B cell (primary cell): ENCODE results near the gene FILIP1. TPM values are rescaled to one million over a fixed set of nuclear protein-coding genes. Genes with fewer than 3 reads are reported as not detected.

Experiments used
- ATAC-seq: fragments of 200-7000 bp; cut with Tn5 transposase; one replicate; pipeline ENCODE4 v1.10.0; 2021; ENCODE audit warnings: low read depth, mild to moderate bottlenecking, moderate number of reproducible peaks, moderate library complexity
- CTCF ChIA-PET: fragments of 350-600 bp; sonication (Branson Sonifier 250); formaldehyde crosslinking; loops from one replicate; lab custom pipeline; 2021; ENCODE audit warnings: antibody characterized with exemption, inconsistent platforms; lab: Charles Lee
- POLR2A ChIA-PET: fragments of 350-600 bp; sonication (Branson Sonifier 250); formaldehyde crosslinking; loops from one replicate; lab custom pipeline; 2021; ENCODE audit warnings: antibody characterized with exemption; lab: Charles Lee
- DNase-seq: peaks from one replicate; pipeline ENCODE4 v3.0.0; 2013
- H2AFZ ChIP-seq: 2 replicates; pipeline ENCODE4 v1.6.1; 2012; ENCODE audit warnings: mild to moderate bottlenecking, low read depth, low read length; ENCODE audit not compliant: insufficient read depth, poor library complexity, severe bottlenecking
- H3K27ac ChIP-seq, 2 donors: 1 replicate in 1 of 2; 2 replicates in 1 of 2; pipeline ENCODE4 v1.5.1; 2012 to 2013; ENCODE audit warnings: low read length in 2 of 2, mild to moderate bottlenecking in 2 of 2, moderate library complexity in 1 of 2
- H3K27me3 ChIP-seq, 4 experiments: fragments of 200-600 bp in 1 of 4; sonication (generic) in 1 of 4; replicated peaks in 1 of 4; 1 replicate in 2 of 4; 2 replicates in 2 of 4; pipeline versions ENCODE4 v1.6.1 to v1.7.0; 2013 to 2016; ENCODE audit warnings: low read length in 3 of 4, mild to moderate bottlenecking in 2 of 4, mixed read lengths in 1 of 4, moderate library complexity in 1 of 4; ENCODE audit not compliant: insufficient read depth in 4 of 4, control insufficient read depth in 3 of 4; ENCODE audit errors: control extremely low read depth in 1 of 4
- H3K36me3 ChIP-seq, 2 experiments: replicated peaks in 1 of 2; 1 replicate in 1 of 2; 2 replicates in 1 of 2; pipeline versions ENCODE4 v1.6.1 to v1.7.1; 2013; ENCODE audit warnings: low read length in 1 of 2; ENCODE audit not compliant: insufficient read depth in 2 of 2, control insufficient read depth in 1 of 2; ENCODE audit errors: control extremely low read depth in 1 of 2, extremely low read depth in 1 of 2
- H3K4me1 ChIP-seq, 2 donors: fragments of 200-600 bp in 1 of 2; sonication (generic) in 1 of 2; 1 replicate in 1 of 2; 2 replicates in 1 of 2; pipeline versions ENCODE4 v1.5.1 to v1.6.1; 2013 to 2017; ENCODE audit warnings: low read length in 2 of 2; ENCODE audit not compliant: control insufficient read depth in 2 of 2, insufficient read depth in 2 of 2
- H3K4me2 ChIP-seq: replicated peaks from 2 replicates; pipeline ENCODE3; 2012; ENCODE audit warnings: mild to moderate bottlenecking, low read depth, low read length; ENCODE audit not compliant: poor library complexity, severe bottlenecking
- H3K4me3 ChIP-seq, 5 experiments: fragments of 200-600 bp in 1 of 5; sonication (generic) in 1 of 5; 1 replicate in 3 of 5; 2 replicates in 2 of 5; pipeline versions ENCODE4 v1.5.1 to v1.7.0; 2011 to 2016; ENCODE audit warnings: low read length in 4 of 5, mild to moderate bottlenecking in 4 of 5, low read depth in 2 of 5, control low read depth in 1 of 5, moderate library complexity in 1 of 5; ENCODE audit not compliant: insufficient read depth in 1 of 5; ENCODE audit errors: control extremely low read depth in 1 of 5, extremely low read depth in 1 of 5
- H3K79me2 ChIP-seq: fragments of 200-600 bp; sonication (generic); one replicate; pipeline ENCODE4 v1.6.0; 2016; ENCODE audit warnings: low read length; ENCODE audit not compliant: control insufficient read depth, insufficient read depth
- H3K9ac ChIP-seq: fragments of 200-600 bp; sonication (generic); 2 replicates; pipeline ENCODE4 v1.6.1; 2017; ENCODE audit warnings: mild to moderate bottlenecking, low read length, moderate library complexity
- H3K9me3 ChIP-seq, 3 donors: one replicate each; pipeline versions ENCODE4 v1.6.1 to v1.7.1; 2013; ENCODE audit warnings: low read length in 2 of 3; ENCODE audit not compliant: control insufficient read depth in 2 of 3, insufficient read depth in 1 of 3; ENCODE audit errors: control extremely low read depth in 1 of 3
- H4K20me1 ChIP-seq: 2 replicates; pipeline ENCODE4 v1.6.0; 2012; ENCODE audit warnings: mild to moderate bottlenecking, low read length; ENCODE audit not compliant: insufficient read depth, control insufficient read depth, poor library complexity, severe bottlenecking
- H3K27ac Mint-ChIP-seq: one replicate; pipeline ENCODE4 v1.8.0; 2021; ENCODE audit warnings: mixed read lengths
- H3K27me3 Mint-ChIP-seq: one replicate; pipeline ENCODE4 v1.8.0; 2021; ENCODE audit warnings: mixed read lengths
- H3K4me1 Mint-ChIP-seq: one replicate; pipeline ENCODE4 v1.8.0; 2021; ENCODE audit warnings: mixed read lengths
- H3K4me3 Mint-ChIP-seq: one replicate; pipeline ENCODE4 v1.8.0; 2021; ENCODE audit warnings: mixed read lengths
- H3K9me3 Mint-ChIP-seq: one replicate; pipeline ENCODE4 v1.8.0; 2022; ENCODE audit warnings: mixed read lengths; ENCODE audit not compliant: insufficient read depth
- EZH2 ChIP-seq: IDR thresholded peaks from 2 replicates; pipeline ENCODE4 v1.6.1; 2012; ENCODE audit warnings: borderline replicate concordance, low read depth, mild to moderate bottlenecking, moderate library complexity, low read length; ENCODE audit not compliant: insufficient read depth, poor library complexity, severe bottlenecking
- WGBS: methylation state at CpG from one replicate; pipeline ENCODE4 v1.1.5; 2013; ENCODE audit warnings: missing lambda C conversion rate; ENCODE audit not compliant: insufficient coverage; 5-methylcytosine and 5-hydroxymethylcytosine counted together
- intact Hi-C: fragments of 100-400 bp; cut with micrococcal nuclease; formaldehyde crosslinking; loops from one replicate; pipeline ENCODE4 v1.10.0; 2022
- polyA plus RNA-seq: library from polyadenylated mRNA; depleted of rRNA; stranded (reverse); fragments of >200 nt; gene quantifications from 2 replicates; pipeline ENCODE4 v1.2.3, GENCODE V29; 2012
- small RNA-seq: library from RNA; depleted of rRNA; stranded (forward); fragments of <200 nt; gene quantifications from one replicate; pipeline ENCODE3, GENCODE V24; 2012; ENCODE audit warnings: low replicate concordance, low read depth; ENCODE audit not compliant: insufficient read length
- total RNA-seq, 2 donors: library from RNA; stranded (reverse); fragments of 120-200 nt in 1 of 2; gene quantifications; 1 replicate in 1 of 2; 2 replicates in 1 of 2; pipeline versions ENCODE4 v1.2.3 to v1.2.4, GENCODE V29; 2013 to 2022
- TF ChIP-seq, protein P1 (sequence below): fragments of 200-600 bp; IDR thresholded peaks from one replicate; pipeline ENCODE4 v1.8.0; 2022; ENCODE audit warnings: antibody characterized with exemption, mild to moderate bottlenecking

Gene FILIP1
- total and polyA plus RNA-seq, 2 donors (not counting 1 experiment from before 2014, with no cell fraction given), result not detected

- POLR2A ChIA-PET, result interaction anchor here (0.5 to 1.6 kb wide), 5 partner anchors 41 to 1663 kb away, joined by 3 to 11 read pairs (median 5); partner anchors contain the start of genes SENP6 and TMEM30A
- ATAC-seq (peak; percentile 98), DNase-seq (peak; percentile 92)
- H3K27me3 Mint-ChIP-seq, result peaks cover 16% of the 10 kb centered on the region
- CTCF ChIA-PET, result interaction anchor here (0.9 to 1.9 kb wide), 6 partner anchors 15 to 41 kb away, joined by 3 to 9 read pairs (median 5); partner anchors contain the start of gene TMEM30A
- H3K4me1 ChIP-seq, result peaks cover 5 to 10% of the 10 kb centered on the region in 2 donors
- H3K4me3 Mint-ChIP-seq, result peak within 1 kb of the TSS; percentile 99
- H3K9ac ChIP-seq, result peak within 1 kb of the TSS; percentile 96
- peaks cover 0 to 14% (median 4%) of the 10 kb centered on the region in 4 experiments for H3K27me3 ChIP-seq
- peaks cover 24% of the 10 kb centered on the region for H3K4me1 Mint-ChIP-seq
- H3K79me2 ChIP-seq, result peaks cover 45% of the 10 kb centered on the region
- peak within 1 kb of the TSS; percentile 92 to 97 for H3K27ac ChIP-seq
- no peaks in the 10 kb centered on the region for H3K9me3 ChIP-seq
- peaks cover 0 to 10% of the 10 kb centered on the region in 2 experiments for H3K36me3 ChIP-seq
- intact Hi-C loops, result loop anchor here (1.0 to 5.0 kb wide), 5 partner anchors 41 to 1722 kb away; partner anchors contain the start of genes EEF1A1, MYO6, SENP6 and TMEM30A
- H3K4me3 ChIP-seq, result peak within 1 kb of the TSS; percentile 85 to 98 (median 90)
- under 1% methylated on average over 28 of the region's 36 CpGs for WGBS
- H3K4me2 ChIP-seq, result peak within 1 kb of the TSS; percentile 81
- peaks cover 7% of the 10 kb centered on the region for H4K20me1 ChIP-seq
- peak within 1 kb of the TSS; percentile 98 for H3K27ac Mint-ChIP-seq
- TF ChIP-seq EZH2, result no peak
- TF ChIP-seq, protein P1, sequence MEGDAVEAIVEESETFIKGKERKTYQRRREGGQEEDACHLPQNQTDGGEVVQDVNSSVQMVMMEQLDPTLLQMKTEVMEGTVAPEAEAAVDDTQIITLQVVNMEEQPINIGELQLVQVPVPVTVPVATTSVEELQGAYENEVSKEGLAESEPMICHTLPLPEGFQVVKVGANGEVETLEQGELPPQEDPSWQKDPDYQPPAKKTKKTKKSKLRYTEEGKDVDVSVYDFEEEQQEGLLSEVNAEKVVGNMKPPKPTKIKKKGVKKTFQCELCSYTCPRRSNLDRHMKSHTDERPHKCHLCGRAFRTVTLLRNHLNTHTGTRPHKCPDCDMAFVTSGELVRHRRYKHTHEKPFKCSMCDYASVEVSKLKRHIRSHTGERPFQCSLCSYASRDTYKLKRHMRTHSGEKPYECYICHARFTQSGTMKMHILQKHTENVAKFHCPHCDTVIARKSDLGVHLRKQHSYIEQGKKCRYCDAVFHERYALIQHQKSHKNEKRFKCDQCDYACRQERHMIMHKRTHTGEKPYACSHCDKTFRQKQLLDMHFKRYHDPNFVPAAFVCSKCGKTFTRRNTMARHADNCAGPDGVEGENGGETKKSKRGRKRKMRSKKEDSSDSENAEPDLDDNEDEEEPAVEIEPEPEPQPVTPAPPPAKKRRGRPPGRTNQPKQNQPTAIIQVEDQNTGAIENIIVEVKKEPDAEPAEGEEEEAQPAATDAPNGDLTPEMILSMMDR, result no peak
- H2AFZ ChIP-seq, result peak within 1 kb of the TSS; percentile 98
- H3K9me3 Mint-ChIP-seq, result no peaks in the 10 kb centered on the region
Observed at GRCh38 chr6:75243333-75244062, 250.1 kb downstream of the FILIP1 start, which contains the start of gene COX7A2. Gene COX7A2, minus strand, starts transcription at chr6:75243801. Its CDS starts 67 bp downstream, at chr6:75243734.

Small RNA genes lying within 50 kb of the gene (small RNA-seq; reads per million reads assigned to genes)
- gene MIR4463 (not detected), gene RF00012 (not detected), gene RNU1-34P (0.76 reads per million)

Other genes with a start within 250 kb of the FILIP1 start
- gene COX7A2, start 250.0 kb downstream of the FILIP1 start, total RNA-seq, result 157 and 160 TPM in 2 replicates
- 83.8 and 142 TPM in 2 replicates for gene COX7A2, start 250.0 kb downstream of the FILIP1 start, polyA plus RNA-seq
- 53.9 and 55.3 TPM in 2 replicates for gene TMEM30A, start 209.0 kb downstream of the FILIP1 start, total RNA-seq
- 4.7 and 7.5 TPM in 2 replicates for gene TMEM30A, start 209.0 kb downstream of the FILIP1 start, polyA plus RNA-seq
- gene SENP6, start 108.1 kb upstream of the FILIP1 start, total RNA-seq, result 161 and 178 TPM in 2 replicates
- gene SENP6, start 108.1 kb upstream of the FILIP1 start, polyA plus RNA-seq, result 30.8 and 58.3 TPM in 2 replicates